HS-5 (cell line): ENCODE measurements around the gene NFKBIB.

Experiments used
- DNase-seq: peaks from one replicate; pipeline ENCODE4 v3.0.0-alpha.2; 2012; ENCODE audit warnings: low read depth

The NFKBIB gene

GRCh38 chr19:38958301-38958700 is 58.5 kb downstream of the NFKBIB start:
- DNase-seq = no peak
